SK-N-SH (cell line): ENCODE results near the gene PTEN. TPM values are rescaled to one million over a fixed set of nuclear protein-coding genes. Genes with fewer than 3 reads are reported as not detected.

Source experiments
- CTCF ChIA-PET: fragments of 300-600, 350-600 bp; formaldehyde crosslinking; extraction: SDS; loops from one replicate; lab custom pipeline; 2021; lab: Yijun Ruan, JAX
- POLR2A ChIA-PET: fragments of 350-600 bp; sonication (Branson Sonifier 250); formaldehyde crosslinking; extraction: SDS; loops from one replicate; lab custom pipeline; 2020; ENCODE audit warnings: antibody characterized with exemption, inconsistent platforms; lab: Yijun Ruan, JAX
- DNase-seq: peaks from one replicate; pipeline ENCODE4 v3.0.0; 2012
- H2AFZ ChIP-seq: fragments of 200-600 bp; sonication (generic); 2 replicates; pipeline ENCODE4 v1.8.1; 2016; ENCODE audit warnings: antibody characterized with exemption, mild to moderate bottlenecking, low read depth
- H3F3A ChIP-seq: fragments of 200-600 bp; sonication (generic); replicated peaks from 2 replicates; pipeline ENCODE3; 2016; ENCODE audit warnings: antibody characterized with exemption, mild to moderate bottlenecking; ENCODE audit not compliant: insufficient read depth
- H3K27ac ChIP-seq, 2 experiments: fragments of 200-500 bp in 1 of 2; fragments of 200-600 bp in 1 of 2; sonication (Bioruptor generic) in 1 of 2; sonication (generic), shearing (Covaris generic) in 1 of 2; 2 replicates each; pipeline versions ENCODE4 v1.5.1 to v1.6.1; 2014 to 2016; ENCODE audit warnings: low read depth in 2 of 2, inconsistent platforms in 1 of 2, low read length in 1 of 2, mild to moderate bottlenecking in 1 of 2, mixed read lengths in 1 of 2
- H3K27me3 ChIP-seq: fragments of 200-600 bp; sonication (generic), shearing (Covaris generic); 2 replicates; pipeline ENCODE4 v1.6.1; 2016; ENCODE audit warnings: mixed run types; ENCODE audit not compliant: insufficient read depth
- H3K36me3 ChIP-seq, 2 experiments: fragments of 200-500 bp in 1 of 2; fragments of 200-600 bp in 1 of 2; sonication (Bioruptor generic) in 1 of 2; sonication (generic) in 1 of 2; replicated peaks in 1 of 2; 2 replicates each; pipeline versions ENCODE3 to v1.5.1; 2014 to 2016; ENCODE audit warnings: low read length in 1 of 2, mild to moderate bottlenecking in 1 of 2; ENCODE audit not compliant: insufficient read depth in 2 of 2, control insufficient read depth in 1 of 2
- H3K4me1 ChIP-seq, 2 experiments: fragments of 200-500 bp in 1 of 2; fragments of 200-600 bp in 1 of 2; sonication (Bioruptor generic) in 1 of 2; sonication (generic), shearing (Covaris generic) in 1 of 2; 2 replicates each; pipeline versions ENCODE4 v1.5.1 to v1.6.1; 2014 to 2016; ENCODE audit warnings: low read depth in 1 of 2, low read length in 1 of 2, mixed run types in 1 of 2; ENCODE audit not compliant: insufficient read depth in 2 of 2, control insufficient read depth in 1 of 2
- H3K4me2 ChIP-seq: fragments of 200-600 bp; sonication (generic), shearing (Covaris generic); 2 replicates; pipeline ENCODE4 v1.6.1; 2017; ENCODE audit warnings: mixed run types
- H3K4me3 ChIP-seq, 2 experiments: fragments of 200-500 bp in 1 of 2; fragments of 200-600 bp in 1 of 2; sonication (Bioruptor generic) in 1 of 2; sonication (generic), shearing (Covaris generic) in 1 of 2; 2 replicates each; pipeline versions ENCODE4 v1.5.1 to v1.8.1; 2014 to 2016; ENCODE audit warnings: low read depth in 2 of 2, inconsistent platforms in 1 of 2, low read length in 1 of 2, mild to moderate bottlenecking in 1 of 2, mixed read lengths in 1 of 2, moderate library complexity in 1 of 2
- H3K79me2 ChIP-seq: fragments of 200-600 bp; sonication (generic); 2 replicates; pipeline ENCODE4 v1.8.1; 2017; ENCODE audit warnings: mild to moderate bottlenecking; ENCODE audit not compliant: insufficient read depth
- H3K9ac ChIP-seq: fragments of 200-600 bp; sonication (generic); 2 replicates; pipeline ENCODE4 v1.6.1; 2017; ENCODE audit warnings: mixed run types
- H3K9me2 ChIP-seq: fragments of 200-600 bp; sonication (generic); 2 replicates; pipeline ENCODE4 v1.6.1; 2017; ENCODE audit warnings: mixed run types
- H3K9me3 ChIP-seq: fragments of 200-600 bp; sonication (generic); 2 replicates; pipeline ENCODE4 v1.6.1; 2017; ENCODE audit warnings: mixed run types, mild to moderate bottlenecking, moderate library complexity
- H4K20me1 ChIP-seq: fragments of 200-600 bp; sonication (generic); 2 replicates; pipeline ENCODE4 v1.6.1; 2017; ENCODE audit warnings: mild to moderate bottlenecking, mixed run types; ENCODE audit not compliant: insufficient read depth
- CHD2 ChIP-seq: fragments of 150-350 bp; IDR thresholded peaks from 2 replicates; pipeline ENCODE4 v1.6.1; 2018; ENCODE audit warnings: low read length; ENCODE audit not compliant: partially characterized antibody
- FOXJ3 ChIP-seq: sonication (generic); formaldehyde crosslinking; IDR thresholded peaks from 2 replicates; pipeline ENCODE4 v1.5.1; 2020; ENCODE audit warnings: mild to moderate bottlenecking, missing genetic modification reagents
- FOXM1 ChIP-seq: IDR thresholded peaks from 2 replicates; pipeline ENCODE4 v1.4.0; 2012; ENCODE audit warnings: low read depth, mild to moderate bottlenecking
- GABPA ChIP-seq: IDR thresholded peaks from 2 replicates; pipeline ENCODE4 v1.4.0; 2012; ENCODE audit warnings: low read depth, mild to moderate bottlenecking
- JUND ChIP-seq: IDR thresholded peaks from 2 replicates; pipeline ENCODE4 v1.4.0; 2012
- MAX ChIP-seq: IDR thresholded peaks from 2 replicates; pipeline ENCODE4 v1.4.0; 2012; ENCODE audit warnings: low read depth
- MXI1 ChIP-seq: IDR thresholded peaks from 2 replicates; pipeline ENCODE4 v1.6.1; 2012; ENCODE audit warnings: mild to moderate bottlenecking, low read depth, low read length, improper control_type of control experiment
- NRF1 ChIP-seq: IDR thresholded peaks from 2 replicates; pipeline ENCODE4 v1.6.1; 2012; ENCODE audit warnings: low read depth, mild to moderate bottlenecking, low read length
- POLR2AphosphoS5 ChIP-seq: IDR thresholded peaks from 2 replicates; pipeline ENCODE4 v1.6.1; 2012; ENCODE audit warnings: low read depth, low read length
- RAD21 ChIP-seq: IDR thresholded peaks from 2 replicates; pipeline ENCODE4 v1.6.1; 2012; ENCODE audit warnings: mild to moderate bottlenecking, low read length
- REST ChIP-seq: IDR thresholded peaks from 2 replicates; pipeline ENCODE4 v1.6.1; 2012; ENCODE audit warnings: mild to moderate bottlenecking, low read depth, low read length, moderate library complexity
- RFX5 ChIP-seq: IDR thresholded peaks from 2 replicates; pipeline ENCODE4 v1.6.1; 2012; ENCODE audit warnings: mild to moderate bottlenecking, improper control_type of control experiment, low read length
- SMC3 ChIP-seq: IDR thresholded peaks from 2 replicates; pipeline ENCODE4 v1.6.1; 2012; ENCODE audit warnings: low read depth, low read length, improper control_type of control experiment
- TCF12 ChIP-seq: IDR thresholded peaks from 2 replicates; pipeline ENCODE4 v1.4.0; 2012
- USF2 ChIP-seq: fragments of 150-350 bp; IDR thresholded peaks from 2 replicates; pipeline ENCODE4 v1.6.1; 2017; ENCODE audit warnings: antibody characterized with exemption, low read length, low read depth, borderline replicate concordance
- WGBS: methylation state at CpG from one replicate; pipeline ENCODE4 v1.1.6; 2017; ENCODE audit warnings: low lambda C conversion rate; 5-methylcytosine and 5-hydroxymethylcytosine counted together
- polyA plus RNA-seq, 3 experiments: library from polyadenylated mRNA; depleted of rRNA; stranded (reverse); fragments of >200 nt; gene quantifications; 2 replicates each; pipeline ENCODE4 v1.2.3, GENCODE V29; 2012
- TF ChIP-seq, protein P1 (sequence below): fragments of 150-350 bp; IDR thresholded peaks from 2 replicates; pipeline ENCODE4 v1.6.1; 2016; ENCODE audit warnings: mild to moderate bottlenecking, low read depth, low read length
- TF ChIP-seq, protein P2 (sequence below): IDR thresholded peaks from 2 replicates; pipeline ENCODE4; 2012

PTEN gene
- polyA plus RNA-seq, 1 of the 3 experiments (the other 2 are of a cell fraction) = 12.8 TPM

DNA sequence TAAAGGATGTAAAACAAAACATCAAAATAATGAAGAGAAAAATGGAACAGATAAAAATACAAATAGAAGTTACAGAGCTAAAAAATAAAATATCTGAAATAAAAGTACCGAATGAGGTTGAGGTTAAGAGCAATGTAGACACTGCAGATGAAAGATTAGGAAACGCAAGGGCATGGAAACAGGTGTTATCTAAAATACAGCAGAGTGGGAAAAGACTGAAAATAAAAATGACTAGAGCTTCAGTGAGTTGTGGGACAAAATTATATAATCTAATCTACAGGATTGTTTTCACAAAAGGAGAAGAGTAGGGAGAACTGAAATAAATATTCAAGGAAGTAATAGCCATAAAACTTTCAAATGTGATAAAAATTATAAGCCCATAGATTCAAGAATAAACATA lies 123.8 kb downstream of the PTEN start:
- H3K36me3 ChIP-seq = no peaks in the 10 kb centered on the region

More for the DNA sequence above, 123.8 kb downstream of the PTEN start:
- 90% methylated on average over 2 of the region's 2 CpGs for WGBS
- peaks cover 3% of the 10 kb centered on the region for H3F3A ChIP-seq
- H3K4me3 ChIP-seq = no peak overlapping the region
- H4K20me1 ChIP-seq = no peaks in the 10 kb centered on the region
- no peaks in the 10 kb centered on the region for H3K4me1 ChIP-seq
- no peak overlapping the region for H2AFZ ChIP-seq
- no peaks in the 10 kb centered on the region for H3K9me2 ChIP-seq
- ChIA-PET CTCF (no interaction called here), POLR2A (no interaction called here)
- no peaks in the 10 kb centered on the region for H3K27me3 ChIP-seq
- no peak for DNase-seq
- H3K27ac ChIP-seq = no peak overlapping the region
- H3K79me2 ChIP-seq = no peaks in the 10 kb centered on the region
- H3K9me3 ChIP-seq = no peaks in the 10 kb centered on the region
- H3K9ac ChIP-seq = no peak overlapping the region
- TF ChIP-seq FOXM1 (no peak), SMC3 (no peak), CHD2 (no peak), MXI1 (no peak), POLR2AphosphoS5 (no peak), REST (no peak), JUND (no peak), TCF12 (no peak), USF2 (no peak), NRF1 (no peak), RAD21 (no peak), GABPA (no peak), FOXJ3 (CRISPR knock-in tag) (no peak), RFX5 (no peak), MAX (no peak)
- TF ChIP-seq, protein P1, sequence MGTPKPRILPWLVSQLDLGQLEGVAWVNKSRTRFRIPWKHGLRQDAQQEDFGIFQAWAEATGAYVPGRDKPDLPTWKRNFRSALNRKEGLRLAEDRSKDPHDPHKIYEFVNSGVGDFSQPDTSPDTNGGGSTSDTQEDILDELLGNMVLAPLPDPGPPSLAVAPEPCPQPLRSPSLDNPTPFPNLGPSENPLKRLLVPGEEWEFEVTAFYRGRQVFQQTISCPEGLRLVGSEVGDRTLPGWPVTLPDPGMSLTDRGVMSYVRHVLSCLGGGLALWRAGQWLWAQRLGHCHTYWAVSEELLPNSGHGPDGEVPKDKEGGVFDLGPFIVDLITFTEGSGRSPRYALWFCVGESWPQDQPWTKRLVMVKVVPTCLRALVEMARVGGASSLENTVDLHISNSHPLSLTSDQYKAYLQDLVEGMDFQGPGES = no peak
- TF ChIP-seq, protein P2, sequence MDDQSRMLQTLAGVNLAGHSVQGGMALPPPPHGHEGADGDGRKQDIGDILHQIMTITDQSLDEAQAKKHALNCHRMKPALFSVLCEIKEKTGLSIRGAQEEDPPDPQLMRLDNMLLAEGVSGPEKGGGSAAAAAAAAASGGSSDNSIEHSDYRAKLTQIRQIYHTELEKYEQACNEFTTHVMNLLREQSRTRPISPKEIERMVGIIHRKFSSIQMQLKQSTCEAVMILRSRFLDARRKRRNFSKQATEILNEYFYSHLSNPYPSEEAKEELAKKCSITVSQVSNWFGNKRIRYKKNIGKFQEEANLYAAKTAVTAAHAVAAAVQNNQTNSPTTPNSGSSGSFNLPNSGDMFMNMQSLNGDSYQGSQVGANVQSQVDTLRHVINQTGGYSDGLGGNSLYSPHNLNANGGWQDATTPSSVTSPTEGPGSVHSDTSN = no peak
- TF ChIP-seq, all 33 proteins: peak for 0
- H3K4me2 ChIP-seq = no peak overlapping the region
